Central memory CD8-positive, alpha-beta T cell (primary cell): ENCODE data around the gene FSD1L.

Experiments
- ATAC-seq: fragments of 150-1000 bp; cut with Tn5 transposase; replicated peaks from 2 replicates; pipeline ENCODE4 v1.10.0; 2022; ENCODE audit warnings: mild to moderate bottlenecking, moderate FRiP score, moderate number of reproducible peaks; ENCODE audit not compliant: poor library complexity, severe bottlenecking; ENCODE audit errors: extremely low read depth
- DNase-seq, 2 donors: peaks; one replicate each; pipeline ENCODE4 v3.0.0; 2021; ENCODE audit warnings: low spot score in 2 of 2
- H3K27ac Mint-ChIP-seq: one replicate; pipeline ENCODE4 v1.8.0; 2022; ENCODE audit warnings: low read depth, mild to moderate bottlenecking, moderate library complexity, mixed read lengths
- H3K27me3 Mint-ChIP-seq: one replicate; pipeline ENCODE4 v1.8.0; 2022; ENCODE audit warnings: mixed read lengths
- H3K36me3 Mint-ChIP-seq: one replicate; pipeline ENCODE4 v1.8.0; 2022; ENCODE audit warnings: mild to moderate bottlenecking, moderate library complexity, mixed read lengths; ENCODE audit not compliant: insufficient read depth
- H3K4me1 Mint-ChIP-seq: one replicate; pipeline ENCODE4 v1.8.0; 2022; ENCODE audit warnings: mixed read lengths
- H3K4me3 Mint-ChIP-seq: one replicate; pipeline ENCODE4 v1.8.0; 2022; ENCODE audit warnings: mild to moderate bottlenecking, moderate library complexity, mixed read lengths
- H3K9me3 Mint-ChIP-seq: one replicate; pipeline ENCODE4 v1.8.0; 2022; ENCODE audit warnings: mixed read lengths

Gene FSD1L

GRCh38 chr9:105419816-105420597 lies 27.8 kb upstream of the FSD1L start:
- H3K27me3 Mint-ChIP-seq, result peaks cover 8% of the 10 kb centered on the region
- H3K4me3 Mint-ChIP-seq, result no peak overlapping the region
- peaks cover 1% of the 10 kb centered on the region for H3K36me3 Mint-ChIP-seq
- DNase-seq (no peak), ATAC-seq (no peak)
- H3K27ac Mint-ChIP-seq, result no peak overlapping the region
- peaks cover 3% of the 10 kb centered on the region for H3K4me1 Mint-ChIP-seq
- H3K9me3 Mint-ChIP-seq, result no peaks in the 10 kb centered on the region

- H3K36me3 Mint-ChIP-seq, result peaks cover under 1% of the 10 kb centered on the region
- ATAC-seq, result no peak
Measured at GRCh38 chr9:105421154-105421553, 26.7 kb upstream of the FSD1L start.

GRCh38 chr9:105421864-105422263 lies 26.0 kb upstream of the FSD1L start:
- Mint-ChIP-seq H3K27me3 (peaks cover 11% of the 10 kb centered on the region), H3K27ac (no peak overlapping the region), H3K4me3 (no peak overlapping the region), H3K4me1 (no peaks in the 10 kb centered on the region), H3K9me3 (no peaks in the 10 kb centered on the region), H3K36me3 (no peaks in the 10 kb centered on the region)
- ATAC-seq (no peak), DNase-seq (no peak)

More at GRCh38 chr9:105421154-105421553, 26.7 kb upstream of the FSD1L start:
- Mint-ChIP-seq H3K9me3 (no peaks in the 10 kb centered on the region), H3K4me3 (no peak overlapping the region), H3K27me3 (peaks cover 11% of the 10 kb centered on the region), H3K27ac (no peak overlapping the region), H3K4me1 (no peaks in the 10 kb centered on the region)
- no peak for DNase-seq

- ATAC-seq, result no peak
- Mint-ChIP-seq H3K9me3 (no peaks in the 10 kb centered on the region), H3K27me3 (peaks cover 11% of the 10 kb centered on the region), H3K27ac (no peak overlapping the region), H3K4me3 (no peak overlapping the region), H3K36me3 (no peaks in the 10 kb centered on the region), H3K4me1 (no peaks in the 10 kb centered on the region)
- DNase-seq, result no peak
Measured at GRCh38 chr9:105425816-105426433, 21.9 kb upstream of the FSD1L start.

GRCh38 chr9:105426657-105427056 lies 21.2 kb upstream of the FSD1L start:
- H3K4me3 Mint-ChIP-seq, result no peak overlapping the region
- H3K27ac Mint-ChIP-seq, result no peak overlapping the region
- H3K4me1 Mint-ChIP-seq, result no peaks in the 10 kb centered on the region
- H3K27me3 Mint-ChIP-seq, result peaks cover 11% of the 10 kb centered on the region
- ATAC-seq (no peak), DNase-seq (no peak)
- no peaks in the 10 kb centered on the region for H3K36me3 Mint-ChIP-seq
- H3K9me3 Mint-ChIP-seq, result no peaks in the 10 kb centered on the region

GRCh38 chr9:105431424-105432246 lies 16.2 kb upstream of the FSD1L start:
- Mint-ChIP-seq H3K27me3 (peaks cover 24% of the 10 kb centered on the region), H3K4me1 (no peaks in the 10 kb centered on the region), H3K27ac (no peak overlapping the region), H3K4me3 (no peak overlapping the region), H3K36me3 (no peaks in the 10 kb centered on the region), H3K9me3 (no peaks in the 10 kb centered on the region)
- DNase-seq (no peak), ATAC-seq (no peak)

- Mint-ChIP-seq H3K4me1 (no peaks in the 10 kb centered on the region), H3K9me3 (no peaks in the 10 kb centered on the region), H3K36me3 (no peaks in the 10 kb centered on the region), H3K4me3 (no peak overlapping the region), H3K27me3 (peaks cover 24% of the 10 kb centered on the region), H3K27ac (no peak overlapping the region)
- DNase-seq (no peak), ATAC-seq (no peak)
Measured at GRCh38 chr9:105432247-105432842, 15.5 kb upstream of the FSD1L start.

GRCh38 chr9:105435453-105435852 lies 12.4 kb upstream of the FSD1L start:
- DNase-seq (no peak), ATAC-seq (no peak)
- Mint-ChIP-seq H3K27me3 (peaks cover 24% of the 10 kb centered on the region), H3K36me3 (no peaks in the 10 kb centered on the region), H3K4me1 (no peaks in the 10 kb centered on the region), H3K9me3 (no peaks in the 10 kb centered on the region), H3K4me3 (no peak overlapping the region), H3K27ac (no peak overlapping the region)

- Mint-ChIP-seq H3K27me3 (peaks cover 24% of the 10 kb centered on the region), H3K4me3 (no peak overlapping the region), H3K9me3 (no peaks in the 10 kb centered on the region), H3K36me3 (no peaks in the 10 kb centered on the region), H3K27ac (no peak overlapping the region), H3K4me1 (no peaks in the 10 kb centered on the region)
- ATAC-seq, result no peak
- DNase-seq, result no peak
Measured at GRCh38 chr9:105436783-105437182, 11.1 kb upstream of the FSD1L start.

GRCh38 chr9:105437704-105438103 lies 10.1 kb upstream of the FSD1L start:
- ATAC-seq (no peak), DNase-seq (no peak)
- Mint-ChIP-seq H3K4me1 (no peaks in the 10 kb centered on the region), H3K4me3 (no peak overlapping the region), H3K27ac (no peak overlapping the region), H3K9me3 (no peaks in the 10 kb centered on the region), H3K27me3 (peaks cover 17% of the 10 kb centered on the region), H3K36me3 (no peaks in the 10 kb centered on the region)

- no peak for ATAC-seq
- no peak overlapping the region for H3K4me3 Mint-ChIP-seq
- no peaks in the 10 kb centered on the region for H3K36me3 Mint-ChIP-seq
- peaks cover 13% of the 10 kb centered on the region for H3K27me3 Mint-ChIP-seq
- no peaks in the 10 kb centered on the region for H3K4me1 Mint-ChIP-seq
- H3K27ac Mint-ChIP-seq, result no peak overlapping the region
- H3K9me3 Mint-ChIP-seq, result no peaks in the 10 kb centered on the region
- no peak for DNase-seq
Measured at GRCh38 chr9:105438141-105438806, 9.6 kb upstream of the FSD1L start.

- no peak overlapping the region for H3K27ac Mint-ChIP-seq
- H3K4me1 Mint-ChIP-seq, result no peaks in the 10 kb centered on the region
- H3K4me3 Mint-ChIP-seq, result no peak overlapping the region
- no peaks in the 10 kb centered on the region for H3K9me3 Mint-ChIP-seq
- H3K27me3 Mint-ChIP-seq, result peaks cover 1% of the 10 kb centered on the region
- DNase-seq (no peak), ATAC-seq (no peak)
- H3K36me3 Mint-ChIP-seq, result no peaks in the 10 kb centered on the region
Measured at GRCh38 chr9:105439428-105439827, 8.4 kb upstream of the FSD1L start.
